Activated T-helper 1 cell treated with anti-CD3 and anti-CD28 coated beads, Interleukin-12 subunit alpha, Interleukin-12 subunit beta, Interleukin-2, Interleukin-4 antibody, amounts not matched to agents 30 ng/mL and 10 ng/mL and 1 ng/mL, durations not matched to agents 14 hours and 24 hours and 36 hours (primary cell): ENCODE results near the gene OR52K2. TPM values are rescaled to one million over a fixed set of nuclear protein-coding genes. Genes with fewer than 3 reads are reported as not detected.
"Not testable (repeated sequence)": the region's sequence is repeated elsewhere in the genome, so short reads cannot be mapped to it uniquely, and the experiment has no call there.

ENCODE experiments used
- DNase-seq: peaks from one replicate; pipeline ENCODE4 v3.0.0; 2021; ENCODE audit warnings: low spot score
- H3K27ac Mint-ChIP-seq: one replicate; pipeline ENCODE4 v1.8.0; 2021; ENCODE audit warnings: mild to moderate bottlenecking, mixed read lengths
- H3K27me3 Mint-ChIP-seq: one replicate; pipeline ENCODE4 v1.8.0; 2022; ENCODE audit warnings: mild to moderate bottlenecking, moderate library complexity, mixed read lengths; ENCODE audit not compliant: insufficient read depth
- H3K36me3 Mint-ChIP-seq: one replicate; pipeline ENCODE4 v1.8.0; 2021; ENCODE audit warnings: low read depth, mixed read lengths
- H3K4me1 Mint-ChIP-seq: one replicate; pipeline ENCODE4 v1.8.0; 2021; ENCODE audit warnings: low read depth, mixed read lengths
- H3K4me3 Mint-ChIP-seq: one replicate; pipeline ENCODE4 v1.8.0; 2021; ENCODE audit warnings: mild to moderate bottlenecking, moderate library complexity, mixed read lengths
- H3K9me3 Mint-ChIP-seq: one replicate; pipeline ENCODE4 v1.8.0; 2021; ENCODE audit warnings: mixed read lengths
- intact Hi-C: fragments of 100-400 bp; cut with micrococcal nuclease; formaldehyde crosslinking; loops from one replicate; pipeline ENCODE4 v1.15.1; 2024
- total RNA-seq: library from RNA; stranded (reverse); gene quantifications from 2 replicates; pipeline ENCODE4 v1.2.3, GENCODE V29; 2022

OR52K2 gene
- total RNA-seq, 1 donor from 2014 or later = not detected

- no peaks in the 10 kb centered on the region for H3K36me3 Mint-ChIP-seq
- intact Hi-C loops = no loop called here
- H3K27ac Mint-ChIP-seq = no peak overlapping the region
- H3K9me3 Mint-ChIP-seq = peaks cover 27% of the 10 kb centered on the region
- peaks cover 3% of the 10 kb centered on the region for H3K27me3 Mint-ChIP-seq
- H3K4me1 Mint-ChIP-seq = peaks cover 7% of the 10 kb centered on the region
- no peak for DNase-seq
- H3K4me3 Mint-ChIP-seq = no peak overlapping the region
Measured at GRCh38 chr11:4460151-4460550, 11.1 kb downstream of the OR52K2 start.

DNA sequence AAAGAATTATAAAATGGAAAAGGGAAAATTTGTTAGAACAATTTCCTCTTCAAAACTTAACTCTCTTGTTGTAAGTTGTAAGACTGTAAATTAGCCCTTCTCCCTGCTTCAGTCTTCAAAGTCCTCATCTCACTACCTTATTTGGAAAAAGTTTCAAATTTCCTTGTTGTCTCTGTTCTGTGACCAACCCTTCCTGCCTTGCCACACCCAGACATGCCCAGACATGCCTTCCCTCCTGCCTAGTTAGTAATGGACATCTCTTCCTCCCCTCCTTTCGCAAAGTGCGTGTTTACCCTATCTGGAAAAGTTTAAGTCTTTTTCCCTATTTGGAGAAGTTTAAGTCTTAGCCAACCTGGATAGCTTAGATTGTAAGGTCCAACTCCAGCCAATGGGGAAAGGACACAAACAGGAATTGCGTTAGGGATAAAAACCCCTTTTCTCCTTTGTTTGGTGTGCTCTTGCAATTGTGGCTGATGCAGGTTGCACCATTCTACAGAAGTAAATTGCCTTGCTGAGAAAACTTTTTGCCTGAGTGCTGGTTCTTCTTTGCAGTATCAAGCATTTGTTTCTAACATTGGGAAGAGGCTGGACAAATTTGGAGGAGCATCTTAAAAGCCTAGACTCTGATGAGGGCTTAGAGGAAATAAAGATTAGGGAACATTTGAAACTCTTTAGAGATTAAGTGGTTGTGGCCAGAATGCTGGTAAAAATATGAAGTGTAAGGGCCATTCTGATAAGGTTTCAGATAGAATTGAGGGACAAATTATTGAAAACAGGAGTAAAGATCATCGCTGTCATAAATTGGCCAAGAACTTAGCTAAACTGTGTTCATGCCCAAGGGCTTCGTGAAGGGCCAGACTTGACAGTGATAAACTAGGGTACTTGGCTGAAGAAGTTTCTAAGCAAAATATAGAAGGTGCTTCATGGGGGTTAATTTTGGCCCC, 15.4 kb downstream of the OR52K2 start:
- H3K4me3 Mint-ChIP-seq = no peak overlapping the region
- intact Hi-C loops = no loop called here
- H3K27ac Mint-ChIP-seq = no peak overlapping the region

GRCh38 chr11:4465407-4465806, 16.3 kb downstream of the OR52K2 start:
- Mint-ChIP-seq H3K4me1 (no peaks in the 10 kb centered on the region), H3K9me3 (peaks cover 34% of the 10 kb centered on the region), H3K27ac (no peak overlapping the region), H3K36me3 (peaks cover 2% of the 10 kb centered on the region), H3K27me3 (peaks cover 1% of the 10 kb centered on the region), H3K4me3 (no peak overlapping the region)
- DNase-seq = no peak
- intact Hi-C loops = no loop called here

More for the DNA sequence above, 15.4 kb downstream of the OR52K2 start:
- Mint-ChIP-seq H3K4me1 (no peaks in the 10 kb centered on the region), H3K36me3 (peaks cover 2% of the 10 kb centered on the region), H3K9me3 (peaks cover 34% of the 10 kb centered on the region), H3K27me3 (peaks cover 1% of the 10 kb centered on the region)
- no peak for DNase-seq

GRCh38 chr11:4466131-4466870, 17.2 kb downstream of the OR52K2 start:
- Mint-ChIP-seq H3K4me3 (no peak overlapping the region), H3K27me3 (peaks cover 1% of the 10 kb centered on the region), H3K9me3 (peaks cover 34% of the 10 kb centered on the region), H3K36me3 (peaks cover 2% of the 10 kb centered on the region), H3K27ac (no peak overlapping the region), H3K4me1 (no peaks in the 10 kb centered on the region)
- intact Hi-C loops = no loop called here
- no peak for DNase-seq

GRCh38 chr11:4466871-4467442, 17.9 kb downstream of the OR52K2 start:
- peaks cover 29% of the 10 kb centered on the region for H3K9me3 Mint-ChIP-seq
- peaks cover 2% of the 10 kb centered on the region for H3K36me3 Mint-ChIP-seq
- DNase-seq = no peak
- peaks cover 1% of the 10 kb centered on the region for H3K27me3 Mint-ChIP-seq
- H3K27ac Mint-ChIP-seq = no peak overlapping the region
- H3K4me1 Mint-ChIP-seq = no peaks in the 10 kb centered on the region
- no peak overlapping the region for H3K4me3 Mint-ChIP-seq
- intact Hi-C loops = no loop called here

DNA sequence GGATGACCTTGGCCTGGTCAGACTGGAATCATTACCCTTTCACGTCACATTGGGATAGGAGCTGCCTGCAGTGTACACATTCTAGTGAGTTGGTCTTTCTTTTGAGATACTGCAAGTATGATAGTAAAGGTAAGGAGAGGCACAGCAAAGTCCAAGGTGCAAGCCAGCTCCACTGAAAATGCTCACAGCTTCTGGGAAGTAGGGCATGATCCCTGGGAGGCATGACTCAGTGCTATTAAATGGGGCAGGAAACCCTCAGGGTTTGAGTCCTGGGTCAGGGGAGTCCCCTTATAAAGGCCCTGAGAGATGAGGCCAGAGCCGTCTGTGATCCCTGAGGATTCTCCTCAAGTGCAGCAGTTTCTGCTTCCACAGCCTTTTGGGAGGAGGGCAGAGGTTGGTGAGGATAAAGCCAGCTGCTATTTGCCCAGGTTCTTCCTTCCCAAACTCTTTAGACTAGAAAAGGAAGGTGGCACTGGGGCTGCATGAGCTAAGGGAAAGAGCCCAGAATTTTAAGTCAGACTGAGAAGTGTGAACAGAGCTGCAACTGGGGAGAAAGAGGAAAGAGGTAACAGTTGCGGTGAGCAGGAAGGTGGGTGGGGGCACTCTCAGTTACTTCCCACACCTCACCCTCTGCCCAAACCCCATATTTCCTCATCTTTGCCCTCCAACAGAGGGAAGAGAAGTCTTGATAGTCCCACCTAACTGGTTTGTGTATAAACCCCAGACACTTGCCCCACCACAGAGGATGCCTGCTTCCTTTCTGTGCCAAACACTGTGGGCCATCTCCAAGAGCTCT, 18.9 kb downstream of the OR52K2 start:
- intact Hi-C loops = no loop called here
- Mint-ChIP-seq H3K27ac (no peak overlapping the region), H3K36me3 (peaks cover 2% of the 10 kb centered on the region), H3K4me1 (no peaks in the 10 kb centered on the region), H3K9me3 (peaks cover 20% of the 10 kb centered on the region), H3K4me3 (no peak overlapping the region), H3K27me3 (no peaks in the 10 kb centered on the region)
- no peak for DNase-seq

- H3K27ac Mint-ChIP-seq = no peak overlapping the region
- no peak overlapping the region for H3K4me3 Mint-ChIP-seq
- peaks cover 2% of the 10 kb centered on the region for H3K27me3 Mint-ChIP-seq
- H3K4me1 Mint-ChIP-seq = peaks cover 11% of the 10 kb centered on the region
- intact Hi-C loops = no loop called here
- no peaks in the 10 kb centered on the region for H3K9me3 Mint-ChIP-seq
- DNase-seq = no peak
- no peaks in the 10 kb centered on the region for H3K36me3 Mint-ChIP-seq
Measured at GRCh38 chr11:4479644-4480043, 30.5 kb downstream of the OR52K2 start.

DNA sequence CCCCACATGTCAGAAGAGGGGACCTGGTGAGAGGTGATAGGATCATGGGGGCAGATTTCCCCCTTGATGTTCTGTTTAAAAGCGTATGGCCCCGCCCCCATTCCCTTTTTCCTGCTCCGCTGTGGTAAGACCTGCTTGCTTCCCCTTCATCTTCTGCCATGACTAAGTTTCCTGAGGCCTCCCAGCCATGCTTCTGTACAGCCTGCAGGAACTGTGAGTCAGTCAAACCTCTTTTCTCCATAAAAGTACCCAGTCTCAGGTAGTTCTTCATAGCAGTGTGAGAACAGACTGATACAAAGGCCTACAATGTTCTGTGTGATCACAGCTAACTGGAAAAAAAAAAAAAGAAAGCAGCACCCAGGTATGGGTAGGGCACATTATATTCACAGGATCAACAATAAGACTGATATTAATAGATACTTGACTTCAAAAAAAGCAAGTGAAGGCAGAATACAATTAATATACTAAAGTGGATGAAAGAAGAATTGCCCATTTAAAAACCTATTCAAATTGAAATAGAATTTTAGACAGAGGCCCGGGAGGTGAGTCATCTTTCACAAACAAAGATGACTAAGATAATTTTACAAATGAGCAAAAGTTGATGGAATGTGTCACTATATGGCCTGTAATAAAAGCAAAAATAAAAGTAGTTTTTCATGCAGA, 31.6 kb downstream of the OR52K2 start:
- Mint-ChIP-seq H3K9me3 (no peaks in the 10 kb centered on the region), H3K27me3 (peaks cover 2% of the 10 kb centered on the region), H3K4me3 (no peak overlapping the region), H3K36me3 (no peaks in the 10 kb centered on the region), H3K27ac (no peak overlapping the region), H3K4me1 (peaks cover 11% of the 10 kb centered on the region)
- intact Hi-C loops = no loop called here
- no peak for DNase-seq

DNA sequence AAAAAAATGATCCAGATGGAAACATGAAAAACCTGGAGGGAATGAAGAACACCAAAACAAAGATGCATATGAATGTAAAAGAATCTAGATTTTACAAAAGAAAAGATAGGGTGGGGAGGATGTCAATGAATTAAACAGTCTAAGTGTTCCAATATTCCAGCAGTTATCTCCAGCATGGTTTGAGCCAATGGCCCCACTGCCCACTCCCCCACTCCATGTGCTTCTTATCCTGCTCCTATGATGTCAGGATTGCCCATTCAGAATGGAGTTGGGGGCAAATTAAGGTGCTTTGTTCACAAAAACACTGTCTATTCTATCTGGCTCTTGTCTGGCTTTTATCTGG, 32.1 kb downstream of the OR52K2 start:
- intact Hi-C loops = no loop called here
- Mint-ChIP-seq H3K27me3 (peaks cover 2% of the 10 kb centered on the region), H3K4me3 (no peak overlapping the region), H3K36me3 (no peaks in the 10 kb centered on the region), H3K27ac (no peak overlapping the region), H3K9me3 (no peaks in the 10 kb centered on the region), H3K4me1 (peaks cover 11% of the 10 kb centered on the region)
- DNase-seq = no peak

- no peak within 1 kb of the TSS for H3K4me3 Mint-ChIP-seq
- no peaks in the 10 kb centered on the region for H3K36me3 Mint-ChIP-seq
- peaks cover 2% of the 10 kb centered on the region for H3K27me3 Mint-ChIP-seq
- H3K4me1 Mint-ChIP-seq = peaks cover 11% of the 10 kb centered on the region
- H3K9me3 Mint-ChIP-seq = no peaks in the 10 kb centered on the region
- H3K27ac Mint-ChIP-seq = no peak within 1 kb of the TSS
- no peak for DNase-seq
- intact Hi-C loops = no loop called here
Measured at GRCh38 chr11:4482445-4482844, 33.4 kb downstream of the OR52K2 start, which contains the start of gene OR52K1. TSS of gene OR52K1 (plus strand) at chr11:4482646. CDS start at chr11:4488901, 6,255 bp downstream.

- H3K36me3 Mint-ChIP-seq = no peaks in the 10 kb centered on the region
- H3K27me3 Mint-ChIP-seq = peaks cover 3% of the 10 kb centered on the region
- no peak overlapping the region for H3K4me3 Mint-ChIP-seq
- H3K9me3 Mint-ChIP-seq = no peaks in the 10 kb centered on the region
- intact Hi-C loops = no loop called here
- no peak overlapping the region for H3K27ac Mint-ChIP-seq
- no peak for DNase-seq
- H3K4me1 Mint-ChIP-seq = peaks cover 11% of the 10 kb centered on the region
Measured at GRCh38 chr11:4484310-4484709, 35.2 kb downstream of the OR52K2 start.

DNA sequence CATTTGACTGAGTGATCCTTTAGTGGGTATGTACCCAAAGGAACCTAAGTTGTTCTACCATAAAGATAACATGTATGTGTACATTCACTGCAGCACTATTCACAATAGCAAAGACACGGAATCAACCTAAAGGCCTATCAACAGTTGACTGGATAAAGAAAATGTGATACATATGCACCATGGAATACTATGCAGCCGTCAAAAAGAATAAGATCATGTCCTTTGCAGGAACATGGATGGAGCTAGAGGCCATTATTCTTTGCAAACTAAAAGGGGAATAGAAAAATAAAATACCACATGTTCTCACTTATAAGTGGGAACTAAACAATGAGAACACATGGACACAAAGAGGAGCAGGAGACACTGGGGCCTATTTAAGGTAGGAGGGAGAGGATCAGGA, 42.3 kb downstream of the OR52K2 start:
- H3K9me3 Mint-ChIP-seq, H3K36me3 Mint-ChIP-seq, H3K27ac Mint-ChIP-seq, H3K4me1 Mint-ChIP-seq, intact Hi-C loops, DNase-seq, H3K4me3 Mint-ChIP-seq: not testable (repeated sequence)
- H3K27me3 Mint-ChIP-seq = peaks cover 17% of the 10 kb centered on the region
